Occipital lobe (tissue), 2 donors: Measurements from ENCODE around the gene USF2. TPM values are rescaled to one million over a fixed set of nuclear protein-coding genes. Genes with fewer than 3 reads are reported as not detected.

ENCODE experiments used
- DNase-seq: peaks from one replicate; lab custom pipeline; 2025; lab: John Stamatoyannopoulos, UW
- total RNA-seq: library from RNA; depleted of rRNA; stranded (reverse); fragments of >200 nt; gene quantifications from one replicate; pipeline ENCODE4 v1.2.3, GENCODE V29; 2014

USF2 gene
- total RNA-seq, 1 donor from 2014 or later, result 36.0 TPM

GRCh38 chr19:35317464-35318043 lies 48.8 kb downstream of the USF2 start:
- no peak for DNase-seq

DNA sequence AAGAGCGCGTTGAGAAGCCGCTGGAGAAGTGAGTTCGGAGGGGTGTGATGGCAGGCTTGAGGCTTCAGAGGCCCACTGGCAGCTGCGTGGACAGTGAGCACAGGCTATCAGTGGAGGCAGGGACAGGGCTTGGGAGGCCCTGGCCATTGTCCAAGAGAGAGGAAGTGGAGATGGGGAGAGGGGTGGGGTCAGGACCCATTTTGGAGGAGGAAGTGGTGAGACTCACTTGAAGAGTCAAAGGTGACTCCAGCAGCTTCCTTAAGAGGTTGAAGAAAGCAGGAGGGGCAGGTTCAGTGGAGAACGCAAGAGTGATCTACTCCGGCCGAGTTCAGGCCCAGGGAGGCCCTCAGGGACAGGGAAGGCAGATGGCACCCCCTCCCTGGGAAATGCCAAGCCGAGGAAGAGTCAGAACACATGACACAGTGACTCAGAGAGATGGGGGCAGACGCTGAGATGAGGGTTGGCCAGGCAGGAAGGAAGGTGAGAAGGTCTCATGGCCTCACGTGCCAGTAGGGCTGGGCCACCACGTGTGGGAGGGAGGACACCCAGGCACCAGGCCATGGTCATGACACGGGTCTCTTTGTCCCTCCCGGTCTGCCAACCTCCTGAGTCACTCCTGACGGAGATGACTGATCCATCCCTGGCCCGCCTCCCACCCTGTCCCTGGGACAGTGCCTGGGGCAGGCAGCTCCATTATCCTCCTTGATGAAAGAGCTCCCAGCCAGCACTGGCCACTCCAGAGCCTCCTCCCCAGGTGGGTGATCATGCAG lies 50.1 kb downstream of the USF2 start:
- peak; percentile 69 for DNase-seq

DNA sequence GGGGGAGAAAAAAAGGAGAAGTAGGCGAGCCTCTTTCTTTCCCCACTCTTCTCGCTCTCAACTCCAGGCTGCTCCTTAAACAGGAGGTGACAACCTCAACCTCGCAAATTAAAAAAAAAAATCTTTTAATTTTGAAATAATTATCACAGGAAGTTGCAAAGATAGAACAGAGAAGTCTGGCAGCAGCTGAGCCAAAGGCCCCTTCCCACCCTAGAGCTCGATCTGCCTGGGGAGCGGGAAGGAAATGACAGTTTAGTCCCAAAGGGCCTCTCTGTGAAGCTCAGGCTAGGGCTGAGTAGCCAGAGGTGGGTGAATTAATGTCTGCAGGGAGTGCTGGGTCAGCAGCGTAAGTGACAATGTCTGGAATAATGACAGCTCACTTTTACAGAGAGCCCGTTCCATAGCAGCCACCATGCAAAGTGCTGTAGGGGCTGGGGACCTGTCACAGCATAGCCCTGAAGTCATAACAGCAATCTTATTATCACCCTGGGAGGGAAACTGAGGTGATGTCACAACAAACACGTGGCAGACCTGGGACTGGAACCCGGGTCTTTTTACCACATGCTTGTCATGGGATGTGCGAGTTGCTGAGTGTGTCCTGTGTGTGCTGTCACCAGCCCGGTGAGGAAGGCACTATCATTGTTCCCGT lies 51.4 kb downstream of the USF2 start:
- DNase-seq, result no peak

- no peak for DNase-seq
Observed at GRCh38 chr19:35321291-35321690, 52.5 kb downstream of the USF2 start.

- DNase-seq, result no peak
Observed at GRCh38 chr19:35322014-35322413, 53.3 kb downstream of the USF2 start.

GRCh38 chr19:35327642-35328041 lies 58.9 kb downstream of the USF2 start:
- no peak for DNase-seq

DNA sequence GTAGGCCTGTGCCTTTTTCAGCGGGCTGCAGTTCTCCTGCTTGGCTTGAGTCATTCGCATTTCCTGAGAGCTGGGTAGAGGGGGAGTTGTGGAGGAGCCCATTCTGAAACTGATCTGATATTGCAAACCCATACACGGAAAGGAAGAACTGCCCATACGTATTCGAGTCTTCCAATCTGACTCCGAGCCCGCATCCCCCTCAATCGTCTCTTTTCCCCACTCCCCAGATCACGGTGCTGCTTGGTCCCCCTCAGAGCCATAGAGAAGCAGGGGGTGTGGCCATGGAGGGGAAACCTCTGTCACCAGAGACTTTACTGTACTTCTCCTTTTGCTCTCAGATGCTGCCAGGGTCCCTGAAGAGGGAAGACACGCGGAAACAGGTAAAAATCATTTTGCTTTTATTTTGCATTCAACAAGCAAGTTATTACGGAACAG lies 60.1 kb downstream of the USF2 start, which contains the start of gene CD22:
TSS of gene CD22 (plus strand) at position 337 of the 435 bp plus-strand sequence. CDS start 2,854 bp downstream, outside the sequence.
- no peak for DNase-seq

DNA sequence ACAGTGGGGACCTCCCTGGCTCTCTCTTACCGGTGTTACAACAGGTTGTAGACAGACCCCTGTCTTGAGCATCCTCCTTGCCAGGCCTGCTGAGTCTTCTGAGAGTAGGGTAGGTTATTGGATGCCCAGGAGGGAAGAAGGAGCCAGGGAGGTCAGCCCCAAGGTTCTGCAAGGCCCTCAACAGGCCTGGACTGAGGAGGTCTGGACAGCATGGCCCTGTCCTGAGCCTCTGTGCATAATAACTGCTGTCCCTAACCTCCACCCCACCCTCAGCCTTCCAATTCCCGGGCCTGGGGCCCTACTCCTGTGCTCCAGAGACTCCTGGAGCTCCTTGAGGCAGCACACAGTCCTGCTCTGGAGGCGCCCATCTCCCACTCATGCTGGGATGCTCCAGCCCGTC lies 60.6 kb downstream of the USF2 start:
- no peak for DNase-seq

Other genes starting within 250 kb of the USF2 start
- gene SCN1B, start 238.5 kb upstream of the USF2 start, total RNA-seq, result 1.1 TPM
- not detected for gene HPN, start 227.2 kb upstream of the USF2 start, total RNA-seq
- gene FXYD3, start 153.1 kb upstream of the USF2 start, total RNA-seq, result not detected
- 14.2 TPM for gene LGI4, start 133.9 kb upstream of the USF2 start, total RNA-seq
- not detected for gene FXYD1, start 130.1 kb upstream of the USF2 start, total RNA-seq
- 24.0 TPM for gene FXYD7, start 125.7 kb upstream of the USF2 start, total RNA-seq
- gene FXYD5, start 114.2 kb upstream of the USF2 start, total RNA-seq, result not detected
- gene FAM187B, start 40.2 kb upstream of the USF2 start, total RNA-seq, result not detected
- 3.1 TPM for gene LSR, start 20.0 kb upstream of the USF2 start, total RNA-seq
- not detected for gene HAMP, start 13.6 kb downstream of the USF2 start, total RNA-seq
- gene MAG, start 23.2 kb downstream of the USF2 start, total RNA-seq, result 0.47 TPM
- gene CD22, start 60.2 kb downstream of the USF2 start, total RNA-seq, result not detected
- not detected for gene FFAR1, start 78.9 kb downstream of the USF2 start, total RNA-seq
- not detected for gene FFAR3, start 89.5 kb downstream of the USF2 start, total RNA-seq
- not detected for gene GPR42, start 102.1 kb downstream of the USF2 start, total RNA-seq
- gene FFAR2, start 179.3 kb downstream of the USF2 start, total RNA-seq, result 0.16 TPM
- gene KRTDAP, start 221.5 kb downstream of the USF2 start, total RNA-seq, result not detected
- gene DMKN, start 244.7 kb downstream of the USF2 start, total RNA-seq, result 0.94 TPM